Measurements from ENCODE around the gene HSBP1L1. TPM values are rescaled to one million over a fixed set of nuclear protein-coding genes. Genes with fewer than 3 reads are reported as not detected.

Gene HSBP1L1
- total RNA-seq, 1 donor from 2014 or later, result 48.7 TPM

DNA sequence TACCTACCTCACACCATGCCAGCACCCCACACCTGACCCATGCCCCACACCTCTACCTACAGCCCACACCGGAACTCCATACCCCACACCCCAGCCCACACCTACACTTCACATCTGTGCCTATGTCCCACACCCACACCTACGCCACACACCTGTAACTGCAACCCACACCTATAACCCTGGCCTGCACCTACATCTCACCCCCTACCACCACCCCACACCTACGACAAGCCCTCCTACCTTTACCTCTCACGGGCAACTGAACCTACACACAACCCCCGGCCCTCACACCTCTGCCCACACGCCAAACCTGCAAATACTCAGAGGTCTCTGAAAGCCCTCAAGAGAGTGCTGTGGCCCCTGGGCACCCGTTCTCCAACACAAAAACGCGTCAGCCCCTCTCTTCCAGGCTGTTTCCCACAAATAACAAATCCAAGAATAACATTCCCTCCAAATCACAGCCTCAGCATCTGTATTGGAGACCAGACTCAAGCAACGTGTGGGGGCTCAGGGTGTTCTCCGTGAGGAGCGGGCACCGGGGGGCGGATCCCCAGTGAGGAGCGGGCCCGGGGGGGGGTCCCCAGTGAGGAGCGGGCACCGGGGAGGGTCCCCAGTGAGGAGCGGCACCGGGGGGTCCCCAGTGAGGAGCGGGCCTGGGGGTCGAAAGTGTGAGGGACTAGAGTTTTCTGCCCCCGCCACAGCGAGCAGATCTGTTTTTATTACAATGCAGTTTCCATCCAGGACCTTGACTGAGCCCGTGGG lies 46.4 kb upstream of the HSBP1L1 start:
- ATAC-seq (no peak), DNase-seq (peak; percentile 34)
- intact Hi-C loops (cut with DNase I), result no loop called here
- TF ChIP-seq, protein P1, sequence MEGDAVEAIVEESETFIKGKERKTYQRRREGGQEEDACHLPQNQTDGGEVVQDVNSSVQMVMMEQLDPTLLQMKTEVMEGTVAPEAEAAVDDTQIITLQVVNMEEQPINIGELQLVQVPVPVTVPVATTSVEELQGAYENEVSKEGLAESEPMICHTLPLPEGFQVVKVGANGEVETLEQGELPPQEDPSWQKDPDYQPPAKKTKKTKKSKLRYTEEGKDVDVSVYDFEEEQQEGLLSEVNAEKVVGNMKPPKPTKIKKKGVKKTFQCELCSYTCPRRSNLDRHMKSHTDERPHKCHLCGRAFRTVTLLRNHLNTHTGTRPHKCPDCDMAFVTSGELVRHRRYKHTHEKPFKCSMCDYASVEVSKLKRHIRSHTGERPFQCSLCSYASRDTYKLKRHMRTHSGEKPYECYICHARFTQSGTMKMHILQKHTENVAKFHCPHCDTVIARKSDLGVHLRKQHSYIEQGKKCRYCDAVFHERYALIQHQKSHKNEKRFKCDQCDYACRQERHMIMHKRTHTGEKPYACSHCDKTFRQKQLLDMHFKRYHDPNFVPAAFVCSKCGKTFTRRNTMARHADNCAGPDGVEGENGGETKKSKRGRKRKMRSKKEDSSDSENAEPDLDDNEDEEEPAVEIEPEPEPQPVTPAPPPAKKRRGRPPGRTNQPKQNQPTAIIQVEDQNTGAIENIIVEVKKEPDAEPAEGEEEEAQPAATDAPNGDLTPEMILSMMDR (IDR thresholded peaks at IDR 0.05), result no peak
- no peak overlapping the region for H3K4me3 ChIP-seq
- H3K4me1 ChIP-seq, result no peaks in the 10 kb centered on the region
- no peaks in the 10 kb centered on the region for H3K9me3 ChIP-seq
- H3K27me3 ChIP-seq, result no peaks in the 10 kb centered on the region
- no peak overlapping the region for H3K27ac ChIP-seq
- H3K36me3 ChIP-seq, result peaks cover 16% of the 10 kb centered on the region

DNA sequence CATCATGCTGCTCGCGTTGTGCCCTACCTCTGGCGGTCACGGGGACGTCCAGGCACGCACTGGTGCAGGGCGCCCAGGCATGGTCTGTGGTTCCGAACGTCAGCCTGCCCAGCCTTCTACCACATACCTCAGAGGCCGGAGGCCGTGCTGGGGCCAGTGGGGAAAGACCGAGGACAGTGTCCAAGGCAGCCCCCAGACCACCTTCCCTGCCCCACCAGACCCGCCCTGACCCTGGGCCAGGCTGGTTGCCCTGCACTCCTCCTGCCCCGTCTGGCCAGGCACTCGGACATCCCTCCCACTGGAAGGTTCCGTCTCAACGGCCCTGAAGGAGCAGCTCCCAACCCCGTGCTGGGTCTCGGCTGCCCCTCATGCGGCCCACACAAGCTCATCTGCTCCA lies 45.8 kb upstream of the HSBP1L1 start:
- DNase-seq (peak; percentile 46), ATAC-seq (no peak)
- Histone ChIP-seq H3K36me3 (peaks cover 18% of the 10 kb centered on the region), H3K27me3 (no peaks in the 10 kb centered on the region), H3K4me1 (no peaks in the 10 kb centered on the region), H3K4me3 (no peak overlapping the region), H3K9me3 (no peaks in the 10 kb centered on the region), H3K27ac (no peak overlapping the region)
- intact Hi-C loops (cut with DNase I), result no loop called here
- TF ChIP-seq, protein P1 (IDR thresholded peaks at IDR 0.05), result no peak

DNA sequence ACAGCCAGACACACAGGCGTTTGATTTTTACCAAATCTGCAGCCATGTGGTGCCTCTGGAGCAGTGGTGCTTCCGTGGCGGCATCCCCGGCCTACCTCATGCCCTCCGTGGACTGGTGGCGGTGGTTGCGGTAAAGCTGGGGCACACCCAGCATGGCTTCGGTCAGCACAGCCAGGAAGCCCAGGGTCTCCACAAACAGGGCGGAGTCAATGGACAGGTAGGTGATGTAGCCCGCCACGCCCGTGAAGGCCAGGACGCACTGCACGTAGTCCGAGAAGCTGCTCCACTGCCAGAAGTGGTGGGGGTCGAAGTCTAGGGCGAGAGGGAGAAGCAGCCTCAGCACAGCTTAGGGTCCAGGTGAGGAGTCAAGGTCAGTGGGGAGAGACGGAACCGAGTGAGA lies 45.4 kb upstream of the HSBP1L1 start:
- ATAC-seq (no peak), DNase-seq (peak; percentile 55)
- TF ChIP-seq, protein P1 (IDR thresholded peaks at IDR 0.05), result no peak
- no peaks in the 10 kb centered on the region for H3K9me3 ChIP-seq
- no peaks in the 10 kb centered on the region for H3K27me3 ChIP-seq
- intact Hi-C loops (cut with DNase I), result no loop called here
- no peaks in the 10 kb centered on the region for H3K4me1 ChIP-seq
- H3K4me3 ChIP-seq, result no peak overlapping the region
- peaks cover 22% of the 10 kb centered on the region for H3K36me3 ChIP-seq
- H3K27ac ChIP-seq, result no peak overlapping the region

DNA sequence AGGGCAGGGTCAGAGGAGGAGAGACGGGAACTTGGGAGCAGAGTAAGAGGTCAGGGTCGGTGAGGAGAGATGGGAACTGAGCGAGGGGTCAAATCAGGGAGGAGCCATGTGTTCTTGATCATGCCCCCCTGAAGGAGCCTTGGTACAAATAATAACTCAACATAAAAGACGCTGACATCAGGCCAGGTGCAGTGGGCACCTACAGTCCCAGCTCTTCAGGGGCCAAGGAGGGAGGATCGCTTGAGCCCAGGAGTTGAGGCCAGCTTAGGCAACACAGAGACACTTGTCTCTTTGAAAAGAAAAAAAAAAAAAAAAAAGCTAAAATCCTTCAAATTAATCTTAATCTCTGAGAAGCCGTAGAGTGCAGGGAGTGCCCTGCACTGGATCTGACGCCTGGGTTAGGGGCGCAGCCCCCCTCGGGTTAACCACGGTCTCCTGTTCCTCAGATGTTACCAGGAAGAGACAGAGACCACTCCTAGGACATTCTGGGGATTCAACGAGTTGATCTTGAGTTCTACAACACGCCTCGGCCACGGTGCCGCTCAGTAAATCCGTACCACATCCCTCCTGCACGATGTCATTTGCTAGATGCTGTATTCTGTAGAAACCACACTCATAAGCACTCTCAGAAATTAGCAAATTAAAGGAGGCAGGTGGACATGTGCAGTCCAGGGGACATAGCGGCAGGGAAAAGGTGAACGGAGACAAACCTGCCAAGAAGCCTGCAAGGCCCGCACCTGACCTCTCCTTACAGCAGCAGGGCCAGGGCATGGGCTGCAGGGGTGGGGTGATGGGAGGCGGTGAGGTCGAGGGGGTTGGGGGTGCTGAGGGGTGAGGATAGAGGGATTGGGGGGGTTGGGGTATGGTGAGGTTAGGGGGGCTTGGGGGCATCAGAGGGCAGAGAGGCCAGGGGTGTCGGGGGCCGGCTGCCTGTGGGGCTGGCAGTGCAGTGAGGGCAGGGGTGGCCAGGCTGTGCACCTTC lies 42.2 kb upstream of the HSBP1L1 start:
- peaks cover 20% of the 10 kb centered on the region for H3K36me3 ChIP-seq
- no peaks in the 10 kb centered on the region for H3K4me1 ChIP-seq
- no peaks in the 10 kb centered on the region for H3K27me3 ChIP-seq
- ATAC-seq (no peak), DNase-seq (no peak)
- H3K27ac ChIP-seq, result no peak overlapping the region
- TF ChIP-seq, protein P1 (IDR thresholded peaks at IDR 0.05), result no peak
- H3K9me3 ChIP-seq, result no peaks in the 10 kb centered on the region
- no peak overlapping the region for H3K4me3 ChIP-seq
- intact Hi-C loops (cut with DNase I), result no loop called here

DNA sequence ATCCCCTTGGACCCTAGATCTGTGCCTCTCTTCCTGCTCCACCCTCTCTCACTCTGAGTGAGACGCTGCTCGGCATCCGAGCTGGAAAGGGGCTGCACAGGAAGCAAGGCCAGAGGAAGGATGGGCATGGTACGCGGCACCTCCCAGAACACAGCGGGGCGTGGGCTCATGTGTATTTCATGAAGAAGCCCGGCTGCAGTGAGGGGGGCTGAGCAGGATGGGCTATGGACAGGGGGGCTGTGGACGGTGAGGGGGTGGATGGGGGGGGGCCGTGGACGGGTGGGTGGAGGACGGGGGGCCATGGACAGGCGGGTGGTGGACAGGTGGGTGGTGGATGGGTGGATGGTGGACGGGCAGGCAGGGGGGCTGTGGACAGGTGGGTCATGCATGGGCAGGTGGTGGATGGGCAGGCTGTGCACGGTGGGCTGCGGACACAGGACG lies 41.5 kb upstream of the HSBP1L1 start:
- intact Hi-C loops (cut with DNase I), result no loop called here
- Histone ChIP-seq H3K27ac (no peak overlapping the region), H3K27me3 (no peaks in the 10 kb centered on the region), H3K4me1 (no peaks in the 10 kb centered on the region), H3K36me3 (peaks cover 20% of the 10 kb centered on the region), H3K9me3 (no peaks in the 10 kb centered on the region), H3K4me3 (no peak overlapping the region)
- TF ChIP-seq, protein P1 (IDR thresholded peaks at IDR 0.05), result no peak
- DNase-seq, result peak; percentile 48
- ATAC-seq, result peak; percentile 27
